Liver (tissue), 3 donors: ENCODE measurements around the gene TXN2.

ENCODE experiments used
- RAD21 ChIP-seq, 2 donors: IDR thresholded peaks; 2 replicates each; pipeline ENCODE4 v1.6.1; 2016; ENCODE audit warnings: antibody characterized with exemption in 2 of 2, mild to moderate bottlenecking in 2 of 2
- RXRA ChIP-seq, 2 donors: IDR thresholded peaks; 2 replicates each; pipeline ENCODE4 v1.6.1; 2017 to 2018; ENCODE audit warnings: antibody characterized with exemption in 2 of 2, mild to moderate bottlenecking in 1 of 2
- TAF1 ChIP-seq: conservative IDR thresholded peaks from 2 replicates; pipeline ENCODE4 v1.6.1; 2016; ENCODE audit warnings: antibody characterized with exemption, mild to moderate bottlenecking
- YY1 ChIP-seq: IDR thresholded peaks from 2 replicates; pipeline ENCODE4 v1.6.1; 2016; ENCODE audit warnings: antibody characterized with exemption, mild to moderate bottlenecking
- TF ChIP-seq, protein P1 (sequence below): fragments of 150-350 bp; IDR thresholded peaks from 2 replicates; pipeline ENCODE4 v1.5.1; 2017; ENCODE audit warnings: improper control_type of control experiment, low read depth, low read length; ENCODE audit not compliant: missing input control
- TF ChIP-seq, protein P2 (sequence below): IDR thresholded peaks from 2 replicates; pipeline ENCODE4 v1.6.1; 2016; ENCODE audit warnings: antibody characterized with exemption, mild to moderate bottlenecking
- TF ChIP-seq, protein P3 (sequence below): IDR thresholded peaks from 2 replicates; pipeline ENCODE4 v1.6.1; 2016; ENCODE audit warnings: antibody characterized with exemption
- TF ChIP-seq, protein P4 (sequence below): IDR thresholded peaks from 2 replicates; pipeline ENCODE4 v1.6.1; 2016; ENCODE audit warnings: antibody characterized with exemption
- donor health status: healthy.
- donor health status: healthy.

DNA sequence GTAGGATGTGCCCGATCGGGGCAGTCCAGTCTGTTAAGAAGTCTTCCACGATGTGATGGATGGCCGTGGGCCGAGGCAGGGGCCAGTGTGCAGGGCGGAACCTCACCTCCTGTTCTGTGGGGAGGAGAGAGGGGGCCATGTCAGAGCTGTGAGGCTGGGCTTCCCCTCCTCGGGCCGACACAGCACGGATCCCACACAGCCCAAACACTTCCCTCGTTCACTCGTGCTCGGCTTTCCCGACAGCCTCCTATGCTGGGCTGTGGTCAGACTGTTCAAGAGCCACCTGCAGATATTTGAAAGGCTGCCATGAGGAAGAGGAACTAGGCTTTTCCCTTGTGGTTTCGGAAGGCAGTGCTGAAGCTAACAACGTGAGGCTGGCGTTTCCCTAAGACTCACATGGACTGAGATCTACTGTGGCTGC, 12.3 kb upstream of the TXN2 start:
- TF ChIP-seq, protein P1, sequence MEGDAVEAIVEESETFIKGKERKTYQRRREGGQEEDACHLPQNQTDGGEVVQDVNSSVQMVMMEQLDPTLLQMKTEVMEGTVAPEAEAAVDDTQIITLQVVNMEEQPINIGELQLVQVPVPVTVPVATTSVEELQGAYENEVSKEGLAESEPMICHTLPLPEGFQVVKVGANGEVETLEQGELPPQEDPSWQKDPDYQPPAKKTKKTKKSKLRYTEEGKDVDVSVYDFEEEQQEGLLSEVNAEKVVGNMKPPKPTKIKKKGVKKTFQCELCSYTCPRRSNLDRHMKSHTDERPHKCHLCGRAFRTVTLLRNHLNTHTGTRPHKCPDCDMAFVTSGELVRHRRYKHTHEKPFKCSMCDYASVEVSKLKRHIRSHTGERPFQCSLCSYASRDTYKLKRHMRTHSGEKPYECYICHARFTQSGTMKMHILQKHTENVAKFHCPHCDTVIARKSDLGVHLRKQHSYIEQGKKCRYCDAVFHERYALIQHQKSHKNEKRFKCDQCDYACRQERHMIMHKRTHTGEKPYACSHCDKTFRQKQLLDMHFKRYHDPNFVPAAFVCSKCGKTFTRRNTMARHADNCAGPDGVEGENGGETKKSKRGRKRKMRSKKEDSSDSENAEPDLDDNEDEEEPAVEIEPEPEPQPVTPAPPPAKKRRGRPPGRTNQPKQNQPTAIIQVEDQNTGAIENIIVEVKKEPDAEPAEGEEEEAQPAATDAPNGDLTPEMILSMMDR: no peak
- TF ChIP-seq RXRA (IDR thresholded peaks at IDR 0.05) (no peak), TAF1 (no peak), YY1 (no peak), RAD21 (IDR thresholded peaks at IDR 0.05) (no peak)
- TF ChIP-seq, protein P2, sequence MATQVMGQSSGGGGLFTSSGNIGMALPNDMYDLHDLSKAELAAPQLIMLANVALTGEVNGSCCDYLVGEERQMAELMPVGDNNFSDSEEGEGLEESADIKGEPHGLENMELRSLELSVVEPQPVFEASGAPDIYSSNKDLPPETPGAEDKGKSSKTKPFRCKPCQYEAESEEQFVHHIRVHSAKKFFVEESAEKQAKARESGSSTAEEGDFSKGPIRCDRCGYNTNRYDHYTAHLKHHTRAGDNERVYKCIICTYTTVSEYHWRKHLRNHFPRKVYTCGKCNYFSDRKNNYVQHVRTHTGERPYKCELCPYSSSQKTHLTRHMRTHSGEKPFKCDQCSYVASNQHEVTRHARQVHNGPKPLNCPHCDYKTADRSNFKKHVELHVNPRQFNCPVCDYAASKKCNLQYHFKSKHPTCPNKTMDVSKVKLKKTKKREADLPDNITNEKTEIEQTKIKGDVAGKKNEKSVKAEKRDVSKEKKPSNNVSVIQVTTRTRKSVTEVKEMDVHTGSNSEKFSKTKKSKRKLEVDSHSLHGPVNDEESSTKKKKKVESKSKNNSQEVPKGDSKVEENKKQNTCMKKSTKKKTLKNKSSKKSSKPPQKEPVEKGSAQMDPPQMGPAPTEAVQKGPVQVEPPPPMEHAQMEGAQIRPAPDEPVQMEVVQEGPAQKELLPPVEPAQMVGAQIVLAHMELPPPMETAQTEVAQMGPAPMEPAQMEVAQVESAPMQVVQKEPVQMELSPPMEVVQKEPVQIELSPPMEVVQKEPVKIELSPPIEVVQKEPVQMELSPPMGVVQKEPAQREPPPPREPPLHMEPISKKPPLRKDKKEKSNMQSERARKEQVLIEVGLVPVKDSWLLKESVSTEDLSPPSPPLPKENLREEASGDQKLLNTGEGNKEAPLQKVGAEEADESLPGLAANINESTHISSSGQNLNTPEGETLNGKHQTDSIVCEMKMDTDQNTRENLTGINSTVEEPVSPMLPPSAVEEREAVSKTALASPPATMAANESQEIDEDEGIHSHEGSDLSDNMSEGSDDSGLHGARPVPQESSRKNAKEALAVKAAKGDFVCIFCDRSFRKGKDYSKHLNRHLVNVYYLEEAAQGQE: no peak
- TF ChIP-seq, protein P3, sequence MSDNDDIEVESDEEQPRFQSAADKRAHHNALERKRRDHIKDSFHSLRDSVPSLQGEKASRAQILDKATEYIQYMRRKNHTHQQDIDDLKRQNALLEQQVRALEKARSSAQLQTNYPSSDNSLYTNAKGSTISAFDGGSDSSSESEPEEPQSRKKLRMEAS: no peak
- TF ChIP-seq, protein P4, sequence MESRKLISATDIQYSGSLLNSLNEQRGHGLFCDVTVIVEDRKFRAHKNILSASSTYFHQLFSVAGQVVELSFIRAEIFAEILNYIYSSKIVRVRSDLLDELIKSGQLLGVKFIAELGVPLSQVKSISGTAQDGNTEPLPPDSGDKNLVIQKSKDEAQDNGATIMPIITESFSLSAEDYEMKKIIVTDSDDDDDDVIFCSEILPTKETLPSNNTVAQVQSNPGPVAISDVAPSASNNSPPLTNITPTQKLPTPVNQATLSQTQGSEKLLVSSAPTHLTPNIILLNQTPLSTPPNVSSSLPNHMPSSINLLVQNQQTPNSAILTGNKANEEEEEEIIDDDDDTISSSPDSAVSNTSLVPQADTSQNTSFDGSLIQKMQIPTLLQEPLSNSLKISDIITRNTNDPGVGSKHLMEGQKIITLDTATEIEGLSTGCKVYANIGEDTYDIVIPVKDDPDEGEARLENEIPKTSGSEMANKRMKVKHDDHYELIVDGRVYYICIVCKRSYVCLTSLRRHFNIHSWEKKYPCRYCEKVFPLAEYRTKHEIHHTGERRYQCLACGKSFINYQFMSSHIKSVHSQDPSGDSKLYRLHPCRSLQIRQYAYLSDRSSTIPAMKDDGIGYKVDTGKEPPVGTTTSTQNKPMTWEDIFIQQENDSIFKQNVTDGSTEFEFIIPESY: no peak
